Fibroblast of skin of right biceps (primary cell): ENCODE results near the gene SHROOM3.

ENCODE experiments used
- DNase-seq: peaks from one replicate; pipeline ENCODE4 v3.0.0-alpha.2; 2013

Gene SHROOM3

DNA sequence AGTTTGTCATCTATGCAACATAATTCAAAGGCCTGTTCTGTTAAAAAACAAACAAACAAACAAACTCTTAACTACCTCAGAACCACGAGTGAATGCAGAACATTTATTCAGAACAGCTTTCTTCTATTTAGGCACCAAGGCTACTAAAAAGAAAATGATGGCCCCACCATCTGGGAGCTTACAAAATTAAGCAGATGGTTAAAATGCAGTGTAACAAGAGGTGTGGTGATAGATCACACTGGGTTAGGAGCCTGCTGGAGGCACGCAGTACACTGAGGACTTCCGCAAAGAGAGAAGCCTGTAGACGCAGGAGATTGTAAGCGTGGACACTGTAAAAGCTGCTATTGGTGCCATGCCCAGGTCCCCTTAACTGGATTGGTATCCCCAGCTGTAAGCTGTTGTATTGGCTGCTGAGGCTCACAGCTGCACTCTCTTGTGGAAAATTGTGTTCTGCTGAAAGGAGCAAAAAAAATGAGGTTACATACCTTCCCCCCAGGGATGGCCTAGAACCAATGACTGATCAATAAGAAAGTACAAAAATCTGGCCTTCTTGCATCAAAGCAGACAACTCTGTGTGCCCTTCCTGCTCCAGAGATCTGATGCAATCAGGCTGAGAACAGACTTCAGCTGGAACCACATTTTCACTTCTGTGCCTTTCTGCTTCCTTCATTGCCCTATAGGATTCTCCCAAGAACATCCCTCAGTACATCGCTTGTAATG, 60.0 kb downstream of the SHROOM3 start:
- DNase-seq = no peak

DNA sequence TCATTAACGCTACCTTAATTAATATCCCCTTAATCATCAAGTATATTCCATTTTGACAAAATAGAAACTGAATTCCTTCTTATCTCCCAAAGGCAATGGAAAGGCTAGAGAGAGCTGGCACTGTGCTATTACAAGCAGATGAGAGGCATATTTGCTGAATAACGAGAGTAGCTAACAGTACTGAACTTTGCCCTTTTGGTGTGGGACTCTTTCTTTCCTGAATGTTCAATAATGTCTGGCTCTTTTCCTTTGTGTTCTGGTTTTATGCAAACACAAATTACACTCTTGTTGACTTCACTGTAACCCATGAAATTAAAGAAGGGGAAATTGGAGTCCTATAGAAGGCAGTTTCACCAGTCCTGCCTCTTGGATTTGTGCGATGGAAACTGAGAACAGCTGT, 63.5 kb downstream of the SHROOM3 start:
- no peak for DNase-seq

DNA sequence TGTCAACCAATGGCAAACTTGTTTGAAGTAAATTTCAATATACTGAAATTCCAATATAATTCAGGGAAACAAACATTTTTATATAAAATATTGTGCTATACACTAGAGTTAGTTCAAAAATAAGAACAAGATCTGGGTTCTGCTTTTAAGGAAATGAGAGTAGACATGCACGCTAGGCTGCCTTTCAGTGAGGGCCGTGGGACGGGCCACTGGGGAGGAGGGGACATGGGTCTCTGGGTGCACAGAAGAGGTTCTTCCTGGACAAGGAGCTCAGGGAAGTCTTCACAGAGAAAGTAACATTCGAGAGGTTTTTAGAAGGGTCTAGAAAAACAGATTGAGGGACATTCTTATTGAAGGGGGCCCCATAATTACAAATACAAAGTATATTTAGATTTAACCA, 64.4 kb downstream of the SHROOM3 start:
- DNase-seq = no peak

DNA sequence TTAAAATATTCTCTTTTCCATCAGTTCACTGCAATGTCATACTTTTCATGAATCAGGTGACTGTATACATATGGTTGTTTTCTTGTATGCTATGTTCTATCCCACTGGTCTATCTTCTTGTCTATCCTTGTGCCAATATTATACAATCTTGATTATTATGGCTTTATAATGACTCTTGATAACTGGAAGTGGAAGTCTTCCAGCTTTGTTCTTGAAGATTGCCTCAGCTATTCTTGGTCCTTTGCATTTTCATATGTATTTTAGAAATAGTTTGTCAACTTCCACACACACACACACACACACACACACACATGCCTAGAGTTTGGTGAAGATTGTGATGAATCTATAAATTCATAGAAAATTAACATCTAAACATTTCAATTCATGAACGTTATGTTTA, 67.9 kb downstream of the SHROOM3 start:
- DNase-seq = no peak

DNA sequence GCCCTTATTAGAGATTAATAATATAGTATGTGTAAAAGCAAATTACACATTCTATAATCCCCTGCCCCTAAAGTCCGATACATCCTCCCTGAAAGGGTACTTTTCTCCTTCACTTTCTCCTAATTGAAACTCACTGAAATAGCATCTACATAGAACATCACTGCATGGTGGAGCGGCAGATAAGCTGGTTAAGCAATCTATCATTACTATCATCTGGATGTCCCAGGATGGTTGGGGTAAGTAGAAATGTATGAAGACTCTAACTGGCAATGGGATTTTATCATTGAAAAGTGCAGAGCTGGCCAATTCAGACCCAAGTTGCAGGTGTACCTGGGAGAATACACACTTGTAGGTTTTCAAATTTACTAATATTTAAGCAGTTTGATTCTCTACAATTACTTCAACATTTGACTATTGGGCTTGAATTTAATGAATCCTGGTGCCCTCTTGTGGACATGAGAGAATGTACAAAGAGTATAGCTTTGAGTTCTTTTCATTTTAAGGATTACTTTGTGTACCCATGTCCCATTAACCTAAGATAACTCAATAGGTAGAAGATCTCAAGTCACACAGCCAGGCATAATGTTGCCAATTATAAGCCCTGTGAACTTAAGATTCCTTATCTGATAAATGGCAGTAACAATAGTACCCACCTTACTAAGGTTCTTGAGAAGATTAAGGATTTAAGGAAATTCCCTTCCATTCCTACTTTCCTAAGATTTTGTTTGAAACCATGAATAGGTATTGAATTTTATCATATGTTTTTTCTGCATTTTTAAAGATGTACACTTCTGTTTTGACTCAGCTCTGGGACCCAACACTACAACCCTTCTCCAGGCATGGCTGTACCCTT, 69.8 kb downstream of the SHROOM3 start:
- peak; percentile 56 for DNase-seq

DNA sequence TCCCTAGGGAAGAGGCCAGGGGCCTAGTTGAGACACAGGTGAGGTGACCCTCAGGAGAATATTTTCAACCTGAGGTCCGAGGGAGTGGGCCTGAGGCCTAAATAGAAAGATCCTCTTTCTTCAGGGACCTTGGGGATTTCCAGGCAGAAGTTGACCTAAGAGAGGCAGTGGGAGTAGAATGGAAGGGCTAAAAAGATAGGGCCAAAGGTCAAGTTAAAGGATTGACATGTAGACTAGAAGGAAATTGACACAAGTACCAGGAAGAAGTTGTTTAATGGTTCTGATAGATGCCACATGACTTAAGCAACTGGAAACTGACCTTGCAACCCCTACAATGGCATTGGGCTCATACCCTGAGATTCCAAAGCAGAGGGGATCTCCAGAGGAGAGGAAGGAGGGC, 76.9 kb downstream of the SHROOM3 start:
- DNase-seq = no peak

DNA sequence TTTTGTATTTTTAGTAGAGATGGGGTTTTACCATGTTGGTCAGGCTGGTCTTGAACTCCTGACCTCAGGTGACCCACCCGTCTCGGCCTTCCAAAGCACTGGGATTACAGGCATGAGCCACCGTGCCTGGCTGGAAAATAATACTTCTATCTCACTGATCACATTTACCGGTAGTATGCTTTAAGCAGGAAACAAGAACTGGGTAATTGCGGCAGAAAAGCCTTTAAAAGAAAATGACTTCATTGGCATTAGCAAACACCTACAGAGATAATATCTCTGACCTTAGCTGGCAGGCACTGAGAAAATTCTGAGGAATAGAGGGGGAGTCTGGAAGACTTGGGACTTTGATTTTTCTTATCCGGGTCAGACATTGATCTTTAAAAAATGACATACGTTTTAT, 78.5 kb downstream of the SHROOM3 start:
- no peak for DNase-seq

DNA sequence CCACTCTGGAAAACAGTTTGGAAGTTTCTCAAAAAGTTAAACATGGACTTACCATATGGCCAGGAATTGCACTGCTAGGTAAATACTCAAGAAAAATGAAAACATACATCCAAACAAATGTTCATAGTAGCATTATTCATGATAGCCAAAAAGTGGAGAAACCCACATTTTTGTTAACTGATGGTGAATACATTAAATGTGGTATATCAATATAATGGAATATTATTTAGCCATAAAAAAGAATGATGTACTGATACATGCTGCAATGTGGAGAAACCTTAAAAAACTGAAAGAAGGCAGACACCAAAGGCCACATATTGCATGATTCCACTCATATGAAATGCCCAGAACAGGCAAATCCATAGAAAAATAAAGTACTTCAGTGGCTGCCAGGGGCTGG, 79.1 kb downstream of the SHROOM3 start:
- no peak for DNase-seq

DNA sequence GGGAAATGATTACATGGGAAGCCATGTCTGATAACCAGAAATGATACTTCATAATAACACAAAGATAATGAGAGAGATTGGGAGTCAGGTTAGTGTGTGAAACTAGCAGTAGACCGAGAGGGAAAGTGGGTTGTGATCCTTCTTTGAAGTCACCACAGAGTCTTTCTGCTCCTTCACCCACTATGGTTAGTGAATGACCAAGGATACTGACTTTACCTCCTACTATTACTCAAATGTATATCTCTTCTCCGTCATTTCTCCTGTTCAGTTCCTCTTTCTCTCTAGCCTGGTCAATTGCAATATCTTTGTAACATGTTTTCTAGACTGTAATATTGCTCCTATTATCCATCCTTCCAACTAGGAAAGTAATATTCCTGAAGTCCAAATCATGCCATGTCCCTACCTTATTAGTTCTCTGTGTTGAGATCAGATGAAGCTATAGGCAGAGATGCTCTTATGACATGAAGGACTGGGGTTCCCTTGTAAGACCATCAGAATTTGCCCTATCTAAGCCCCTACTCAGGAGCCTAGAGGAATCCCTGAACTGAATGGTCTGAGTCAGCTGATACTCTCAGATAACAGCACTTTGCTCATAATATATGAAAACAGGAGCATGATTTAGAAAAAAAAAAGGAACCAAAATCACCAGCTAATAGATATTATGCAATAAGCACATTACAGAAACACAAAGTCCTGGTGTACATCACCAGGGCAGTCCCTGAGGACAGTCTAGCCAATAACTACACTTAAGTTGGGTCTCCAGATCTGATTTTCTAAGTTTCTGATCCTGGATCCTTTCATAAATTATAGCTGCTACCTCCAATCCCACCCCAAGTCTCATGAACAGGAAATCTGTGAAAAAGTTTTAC, 81.2 kb downstream of the SHROOM3 start:
- peak; percentile 11 for DNase-seq

DNA sequence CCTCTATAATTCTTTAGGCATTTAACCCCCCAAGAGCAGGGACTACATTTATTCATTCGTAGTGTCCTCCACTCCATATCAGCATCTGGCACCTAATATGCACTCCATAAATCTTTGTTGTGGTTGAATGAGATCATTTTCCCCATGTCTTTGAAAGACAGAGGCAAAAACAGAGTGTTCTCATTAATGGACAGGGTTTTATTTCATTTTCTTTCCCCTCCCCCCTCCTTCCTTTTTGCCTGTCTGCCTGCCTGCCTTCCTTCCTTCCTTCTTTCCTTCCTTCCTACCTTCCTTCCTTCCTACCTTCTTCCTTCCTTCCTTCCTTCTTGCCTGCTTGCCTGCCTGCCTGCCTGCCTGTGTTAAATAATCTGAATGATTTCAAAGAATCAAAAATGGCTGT, 83.2 kb downstream of the SHROOM3 start:
- DNase-seq = peak; percentile 75

DNA sequence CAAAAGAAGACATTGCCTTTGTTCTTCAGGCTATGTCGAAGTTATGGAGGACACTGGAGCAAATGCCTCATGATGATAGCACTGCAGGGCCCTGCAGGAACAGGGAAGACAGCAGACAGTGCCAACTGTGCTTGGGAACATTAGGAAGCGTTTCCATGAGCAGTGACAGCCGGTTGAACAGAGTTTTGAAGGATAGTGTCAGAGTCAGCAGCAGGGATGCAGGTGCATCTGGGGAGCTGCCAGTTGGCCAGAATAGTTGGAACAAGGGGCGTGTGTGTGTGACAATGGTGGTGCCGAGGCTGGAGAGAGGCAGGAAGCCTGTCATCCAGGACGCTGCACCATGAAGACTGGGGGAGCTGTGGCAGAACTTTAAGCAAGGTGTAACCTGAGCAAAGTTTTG, 88.6 kb downstream of the SHROOM3 start:
- DNase-seq = no peak

DNA sequence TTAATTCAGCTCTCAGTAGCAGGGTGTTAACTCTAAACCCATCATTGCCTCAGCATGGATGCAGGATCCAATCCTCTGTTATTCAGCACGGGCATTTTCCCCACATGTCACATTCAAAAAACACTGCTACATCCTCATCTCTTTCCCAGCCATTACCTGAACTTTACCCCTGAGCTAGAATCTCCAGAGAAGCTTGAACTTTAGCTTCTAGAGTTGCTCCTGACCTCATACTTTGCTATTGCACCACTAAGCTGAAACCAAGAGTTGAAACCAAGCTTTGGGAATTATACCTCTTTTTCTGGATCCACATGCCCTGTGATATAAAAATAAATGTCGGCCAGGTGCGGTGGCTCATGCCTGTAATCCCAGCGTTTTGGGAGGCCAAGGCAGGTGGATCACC, 90.7 kb downstream of the SHROOM3 start:
- DNase-seq = no peak

DNA sequence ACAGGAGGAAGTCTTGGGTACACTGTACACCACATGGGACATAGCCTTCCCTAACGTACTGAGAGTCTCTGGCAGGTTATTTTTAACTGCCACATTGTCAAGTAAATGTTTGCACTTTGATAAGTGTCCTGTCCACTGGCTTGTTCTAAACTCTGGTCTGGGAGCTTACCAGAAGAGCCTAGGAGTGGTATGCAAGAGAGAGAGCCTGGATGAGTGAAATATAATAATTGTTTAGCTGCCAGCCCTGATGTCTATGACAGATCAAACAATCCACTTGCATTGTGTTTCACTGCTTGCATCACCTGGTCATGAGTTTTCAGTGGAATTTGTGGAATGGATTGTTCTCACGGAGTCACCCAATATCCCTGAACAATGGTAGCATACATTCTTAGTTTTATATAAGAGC, 91.6 kb downstream of the SHROOM3 start:
- DNase-seq = peak; percentile 42

DNA sequence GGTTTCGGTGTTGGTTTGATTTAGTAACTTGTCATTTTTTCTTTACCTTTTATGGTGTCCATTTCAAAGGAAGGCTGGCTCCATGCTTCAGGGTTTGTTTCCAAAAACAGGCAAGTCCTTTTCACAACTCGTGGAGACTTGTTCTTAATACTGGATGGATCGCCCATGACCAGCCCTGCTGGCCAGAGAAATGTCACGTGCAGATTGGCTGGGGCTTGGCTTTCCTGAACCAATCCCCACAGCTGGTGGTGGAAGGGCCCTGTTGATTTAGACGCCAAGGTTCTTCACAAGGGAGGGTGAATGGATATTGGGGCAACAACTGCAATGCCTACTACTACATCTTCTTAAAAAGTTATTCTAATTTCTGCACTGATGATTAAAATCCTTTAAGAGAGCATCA, 92.6 kb downstream of the SHROOM3 start:
- DNase-seq = no peak

DNA sequence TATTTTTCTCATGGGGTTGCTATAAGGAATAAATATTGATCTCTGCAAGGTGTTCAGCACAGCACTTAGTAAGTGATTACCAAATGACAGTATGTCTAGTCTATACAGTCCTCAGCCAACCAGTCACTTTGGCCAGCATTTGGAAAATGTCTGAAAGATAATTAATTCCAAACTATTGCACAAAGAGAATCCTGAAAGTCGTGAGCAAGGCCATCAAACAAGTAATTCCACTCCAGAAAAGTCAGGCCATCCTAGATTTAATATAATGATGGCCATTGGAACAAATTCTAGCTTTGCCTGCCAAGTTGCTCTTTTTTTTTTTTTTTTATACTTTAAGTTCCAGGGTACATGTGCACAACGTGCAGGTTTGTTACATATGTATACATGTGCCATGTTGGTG, 96.6 kb downstream of the SHROOM3 start:
- DNase-seq = no peak

DNA sequence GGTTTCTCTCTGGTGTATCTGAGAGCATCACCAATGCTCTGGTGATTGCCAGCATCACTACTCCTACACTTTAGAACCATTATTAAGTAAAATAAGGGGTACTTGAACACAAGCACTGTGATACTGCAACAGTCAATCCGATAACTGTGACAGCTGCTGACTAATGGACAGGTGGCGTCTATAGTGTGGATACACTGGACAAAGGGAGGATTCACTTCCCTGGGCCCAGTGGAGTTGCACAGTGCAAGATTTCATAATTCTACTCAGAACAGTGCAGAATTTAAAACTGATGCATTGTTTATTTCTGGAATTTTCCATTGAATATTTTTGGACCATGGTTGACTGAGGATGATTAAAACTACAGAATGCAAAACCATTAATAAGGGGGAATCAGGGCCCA, 97.8 kb downstream of the SHROOM3 start:
- DNase-seq = no peak

DNA sequence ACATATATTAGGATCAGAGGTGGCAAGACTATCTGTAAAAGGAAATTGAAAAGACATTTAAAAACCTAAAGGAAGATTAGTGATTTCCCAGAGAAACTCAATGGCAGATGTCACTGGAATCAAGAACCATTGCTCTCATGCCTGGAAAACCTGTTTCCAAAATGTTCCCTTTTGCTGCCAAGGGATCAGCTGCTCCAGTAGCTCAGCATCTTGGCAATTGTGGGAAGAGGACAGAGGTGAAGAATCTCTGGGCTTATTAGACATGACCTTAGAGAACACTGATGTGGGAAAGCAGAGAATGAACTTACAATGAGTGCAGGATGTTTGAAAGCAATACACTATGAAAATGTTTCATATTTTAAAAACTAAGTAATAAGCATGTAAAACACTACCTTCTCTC, 98.3 kb downstream of the SHROOM3 start:
- no peak for DNase-seq

DNA sequence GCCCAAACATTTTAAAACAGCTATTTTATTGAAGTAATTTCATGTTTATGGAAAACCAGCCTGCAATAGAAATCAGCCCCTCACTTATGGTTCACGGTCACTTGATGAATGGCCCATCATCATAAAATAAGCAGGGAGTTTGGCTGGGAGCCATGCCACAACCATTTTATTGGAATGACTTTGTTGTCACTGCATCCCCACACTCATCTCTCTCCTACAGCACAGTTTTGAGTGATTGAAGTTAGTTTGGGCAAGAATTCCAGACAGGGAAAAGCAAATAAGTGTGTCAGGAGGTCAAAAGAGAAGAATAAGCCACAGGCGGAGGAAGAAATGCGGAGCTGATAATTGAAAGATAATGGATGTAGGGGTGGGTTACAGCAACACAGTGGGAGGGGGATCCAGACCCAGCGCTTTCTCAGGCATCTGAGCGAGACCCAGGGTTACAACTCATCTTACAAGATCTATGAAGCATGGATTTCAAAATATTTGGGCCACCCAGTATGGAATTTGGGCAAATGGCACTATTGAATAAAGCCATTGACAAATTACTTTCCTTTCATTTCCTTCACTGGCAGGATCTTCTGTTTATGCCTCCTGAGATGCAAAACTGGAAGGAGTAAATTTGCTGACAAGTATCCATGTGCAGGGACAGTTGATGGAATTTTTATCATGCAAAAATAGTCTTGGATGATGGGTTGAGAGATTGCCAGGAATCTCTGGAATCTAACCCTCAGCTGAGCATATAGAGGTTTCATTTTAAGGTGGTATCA, 100.8 kb downstream of the SHROOM3 start:
- DNase-seq = peak; percentile 96

DNA sequence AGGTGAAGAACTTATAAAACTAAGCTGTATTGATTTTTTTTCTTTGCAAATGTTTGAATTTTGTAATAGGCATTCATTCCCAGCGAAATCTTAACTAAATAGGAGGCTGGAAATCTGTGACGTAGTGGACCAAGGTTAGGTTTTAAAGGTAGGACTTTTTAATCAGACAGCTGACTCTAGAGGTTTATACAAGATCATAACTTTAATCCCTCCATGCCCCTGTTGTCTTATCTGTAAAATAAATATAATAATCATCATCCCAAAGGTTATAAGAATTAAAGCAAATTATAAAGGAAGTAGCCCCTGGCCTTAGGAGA, 101.3 kb downstream of the SHROOM3 start:
- no peak for DNase-seq

DNA sequence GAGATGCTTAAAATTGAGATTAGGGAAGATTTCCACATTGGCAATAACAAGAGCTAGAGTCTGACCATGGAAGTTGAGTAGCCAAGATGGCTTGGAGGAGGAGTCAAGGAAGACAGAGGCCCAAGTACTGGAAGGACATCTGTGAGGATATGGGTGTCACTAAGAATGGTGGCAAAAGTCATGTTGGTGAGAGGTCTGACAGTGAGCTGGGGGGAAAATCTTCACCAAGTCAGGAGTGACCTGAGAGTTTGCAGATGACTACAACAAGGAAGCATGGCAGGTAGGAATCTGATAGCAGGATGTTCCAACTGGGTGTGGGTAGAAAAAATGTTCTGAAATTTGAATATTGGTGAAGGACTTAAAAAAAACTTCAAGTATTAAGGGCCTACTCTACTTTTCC, 103.3 kb downstream of the SHROOM3 start:
- DNase-seq = no peak

DNA sequence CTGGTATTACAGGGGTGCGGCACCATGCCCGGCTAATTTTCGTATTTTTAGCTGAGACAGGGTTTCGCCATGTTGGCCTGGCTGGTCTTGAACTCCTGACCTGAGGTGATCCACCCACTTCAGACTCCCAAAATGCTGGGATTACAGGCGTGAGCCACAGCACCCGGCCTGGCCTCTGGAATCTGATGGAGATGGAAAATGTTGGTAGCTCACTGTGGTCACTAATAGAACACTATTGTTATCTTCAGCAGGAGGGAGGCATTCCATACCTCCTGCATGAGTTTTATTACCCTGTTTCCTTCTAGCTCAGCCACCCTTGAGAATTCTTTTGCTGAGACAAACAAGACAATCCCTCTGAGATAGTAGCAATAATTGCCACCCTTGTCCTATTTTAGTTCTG, 105.0 kb downstream of the SHROOM3 start:
- peak; percentile 84 for DNase-seq

DNA sequence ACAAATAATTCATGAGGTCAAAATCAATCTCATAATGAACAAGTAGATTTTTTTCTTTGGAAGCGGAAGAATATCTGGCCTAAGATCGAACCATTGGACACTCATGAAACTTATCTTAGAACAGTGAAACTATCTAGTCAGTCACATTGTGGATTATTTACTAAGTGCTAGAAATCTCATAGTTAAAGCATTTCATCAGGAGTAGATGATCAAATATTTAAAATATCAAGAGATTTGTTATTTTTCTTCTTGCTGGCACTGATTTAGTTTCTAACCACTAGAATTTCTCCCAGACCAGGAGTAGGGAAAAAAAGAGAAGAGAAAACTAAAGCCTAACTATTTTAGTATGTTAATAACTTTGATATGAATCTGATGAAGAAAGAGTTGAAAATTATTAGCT, 105.5 kb downstream of the SHROOM3 start:
- DNase-seq = peak; percentile 57

DNA sequence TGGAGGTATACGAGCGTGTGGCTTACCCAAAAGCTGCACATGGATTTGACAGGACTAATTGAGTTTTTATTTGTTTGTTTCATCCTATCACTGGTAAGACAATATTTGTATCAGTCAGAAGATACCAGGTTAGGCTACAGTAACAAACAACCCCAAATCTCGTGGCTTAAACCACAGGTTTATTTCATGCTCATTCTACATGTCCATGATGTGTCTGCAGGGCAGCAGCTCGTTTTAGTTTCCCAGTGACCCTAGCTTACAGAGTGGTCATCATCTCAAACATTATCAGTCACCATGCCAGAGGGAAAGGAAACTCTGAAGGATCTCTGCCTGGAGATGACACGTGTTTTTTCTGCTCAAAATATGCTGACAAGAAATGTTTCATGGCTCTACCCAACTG, 108.3 kb downstream of the SHROOM3 start:
- no peak for DNase-seq
